Measurements from ENCODE around the gene SYNGR2. TPM values are rescaled to one million over a fixed set of nuclear protein-coding genes. Genes with fewer than 3 reads are reported as not detected.

Gene SYNGR2
- total and polyA plus RNA-seq, 2 donors = 47.1 to 149 TPM

- peaks cover 54 to 87% of the 10 kb centered on the region in 2 donors for H3K4me1 ChIP-seq (ENCODE audit: control insufficient read depth in 2 of 2, insufficient read depth in 2 of 2, low read length in 2 of 2)
- peaks cover 39 to 45% of the 10 kb centered on the region in 2 donors for H3K36me3 ChIP-seq (ENCODE audit: control insufficient read depth in 2 of 2, insufficient read depth in 2 of 2, low read length in 1 of 2)
- peak overlapping the region; percentile 93 to 97 for H3K4me3 ChIP-seq (ENCODE audit: low read length in 2 of 2)
- DNase-seq (ENCODE audit: low read depth in 6 of 9, low spot score in 9 of 9) = no peak
- under 1% methylated on average over 39 of the region's 39 CpGs for WGBS
- peaks cover 1 to 14% of the 10 kb centered on the region in 2 donors for H3K9me3 ChIP-seq (ENCODE audit: control insufficient read depth in 2 of 2, insufficient read depth in 1 of 2, low read length in 1 of 2)
- H3K27me3 ChIP-seq (ENCODE audit: control insufficient read depth in 2 of 2, insufficient read depth in 1 of 2, low read length in 1 of 2) = peaks cover 0 to 3% of the 10 kb centered on the region in 2 donors
- H3K27ac ChIP-seq (ENCODE audit: low read depth in 1 of 2, low read length in 1 of 2) = peak overlapping the region; percentile 86 to 99
These were observed 40.4 kb upstream of the SYNGR2 start for GRCh38 chr17:78127888-78128550.

- WGBS = under 1% methylated on average over 53 of the region's 54 CpGs
- Histone ChIP-seq H3K27ac (ENCODE audit: low read depth in 1 of 2, low read length in 1 of 2) (peak within 1 kb of the TSS; percentile 99), H3K27me3 (ENCODE audit: control insufficient read depth in 2 of 2, insufficient read depth in 1 of 2, low read length in 1 of 2) (peaks cover 0 to 3% of the 10 kb centered on the region in 2 donors), H3K9me3 (ENCODE audit: control insufficient read depth in 2 of 2, insufficient read depth in 1 of 2, low read length in 1 of 2) (peaks cover 0 to 14% of the 10 kb centered on the region in 2 donors), H3K4me3 (ENCODE audit: low read length in 2 of 2) (peak within 1 kb of the TSS; percentile 93 to 97), H3K36me3 (ENCODE audit: control insufficient read depth in 2 of 2, insufficient read depth in 2 of 2, low read length in 1 of 2) (peaks cover 39 to 45% of the 10 kb centered on the region in 2 donors), H3K4me1 (ENCODE audit: control insufficient read depth in 2 of 2, insufficient read depth in 2 of 2, low read length in 2 of 2) (peaks cover 56 to 90% of the 10 kb centered on the region in 2 donors)
- peak in 5 of 9 donors; percentile 71 to 92 (median 82) for DNase-seq (ENCODE audit: low read depth in 6 of 9, low spot score in 9 of 9)
These were observed 39.6 kb upstream of the SYNGR2 start, which contains the start of gene TMC6 for GRCh38 chr17:78128551-78129350. TMC6 (minus strand) TSS chr17:78128755; CDS start chr17:78126832, 1,923 bp downstream.

GRCh38 chr17:78129351-78130089 lies 38.9 kb upstream of the SYNGR2 start:
- Histone ChIP-seq H3K4me3 (ENCODE audit: low read length in 2 of 2) (peak overlapping the region; percentile 93 to 97), H3K27me3 (ENCODE audit: control insufficient read depth in 2 of 2, insufficient read depth in 1 of 2, low read length in 1 of 2) (peaks cover 0 to 3% of the 10 kb centered on the region in 2 donors), H3K4me1 (ENCODE audit: control insufficient read depth in 2 of 2, insufficient read depth in 2 of 2, low read length in 2 of 2) (peaks cover 59 to 90% of the 10 kb centered on the region in 2 donors), H3K36me3 (ENCODE audit: control insufficient read depth in 2 of 2, insufficient read depth in 2 of 2, low read length in 1 of 2) (peaks cover 39 to 45% of the 10 kb centered on the region in 2 donors), H3K27ac (ENCODE audit: low read depth in 1 of 2, low read length in 1 of 2) (peak overlapping the region; percentile 99), H3K9me3 (ENCODE audit: control insufficient read depth in 2 of 2, insufficient read depth in 1 of 2, low read length in 1 of 2) (peaks cover 0 to 15% of the 10 kb centered on the region in 2 donors)
- peak in 5 of 9 donors; percentile 64 to 89 (median 74) for DNase-seq (ENCODE audit: low read depth in 6 of 9, low spot score in 9 of 9)
- WGBS = 55% methylated on average over 4 of the region's 4 CpGs

- Histone ChIP-seq H3K36me3 (ENCODE audit: control insufficient read depth in 2 of 2, insufficient read depth in 2 of 2, low read length in 1 of 2) (peaks cover 39 to 45% of the 10 kb centered on the region in 2 donors), H3K9me3 (ENCODE audit: control insufficient read depth in 2 of 2, insufficient read depth in 1 of 2, low read length in 1 of 2) (peaks cover 0 to 17% of the 10 kb centered on the region in 2 donors), H3K27ac (ENCODE audit: low read depth in 1 of 2, low read length in 1 of 2) (peak overlapping the region; percentile 99), H3K4me1 (ENCODE audit: control insufficient read depth in 2 of 2, insufficient read depth in 2 of 2, low read length in 2 of 2) (peaks cover 55 to 90% of the 10 kb centered on the region in 2 donors), H3K4me3 (ENCODE audit: low read length in 2 of 2) (peak overlapping the region; percentile 93 to 97), H3K27me3 (ENCODE audit: control insufficient read depth in 2 of 2, insufficient read depth in 1 of 2, low read length in 1 of 2) (peaks cover 0 to 3% of the 10 kb centered on the region in 2 donors)
- WGBS = 5% methylated on average over 5 of the region's 5 CpGs
- DNase-seq (ENCODE audit: low read depth in 6 of 9, low spot score in 9 of 9) = no peak
These were observed 38.3 kb upstream of the SYNGR2 start for GRCh38 chr17:78130090-78130436.

GRCh38 chr17:78130437-78131101 lies 37.8 kb upstream of the SYNGR2 start, which contains the start of gene TMC8:
TMC8 (plus strand) TSS chr17:78130771; CDS start chr17:78131589, 818 bp downstream.
- 8% methylated on average over 10 of the region's 10 CpGs for WGBS
- peak in 7 of 9 donors; percentile 82 to 95 (median 87) for DNase-seq (ENCODE audit: low read depth in 6 of 9, low spot score in 9 of 9)

GRCh38 chr17:78131172-78132083 lies 37.0 kb upstream of the SYNGR2 start:
- H3K4me1 ChIP-seq (ENCODE audit: control insufficient read depth in 2 of 2, insufficient read depth in 2 of 2, low read length in 2 of 2) = peaks cover 46 to 88% of the 10 kb centered on the region in 2 donors
- peak overlapping the region; percentile 93 to 97 for H3K4me3 ChIP-seq (ENCODE audit: low read length in 2 of 2)
- H3K27me3 ChIP-seq (ENCODE audit: control insufficient read depth in 2 of 2, insufficient read depth in 1 of 2, low read length in 1 of 2) = peaks cover 0 to 3% of the 10 kb centered on the region in 2 donors
- peak overlapping the region; percentile 99 for H3K27ac ChIP-seq (ENCODE audit: low read depth in 1 of 2, low read length in 1 of 2)
- H3K36me3 ChIP-seq (ENCODE audit: control insufficient read depth in 2 of 2, insufficient read depth in 2 of 2, low read length in 1 of 2) = peaks cover 40 to 45% of the 10 kb centered on the region in 2 donors
- WGBS = 3% methylated on average over 74 of the region's 74 CpGs
- peaks cover 0 to 17% of the 10 kb centered on the region in 2 donors for H3K9me3 ChIP-seq (ENCODE audit: control insufficient read depth in 2 of 2, insufficient read depth in 1 of 2, low read length in 1 of 2)
- peak in 1 of 9 donors; percentile 65 for DNase-seq (ENCODE audit: low read depth in 6 of 9, low spot score in 9 of 9)

More at GRCh38 chr17:78130437-78131101, 37.8 kb upstream of the SYNGR2 start, which contains the start of gene TMC8:
- H3K4me3 ChIP-seq (ENCODE audit: low read length in 2 of 2) = peak within 1 kb of the TSS; percentile 93 to 97
- H3K27ac ChIP-seq (ENCODE audit: low read depth in 1 of 2, low read length in 1 of 2) = peak within 1 kb of the TSS; percentile 99
- peaks cover 39 to 45% of the 10 kb centered on the region in 2 donors for H3K36me3 ChIP-seq (ENCODE audit: control insufficient read depth in 2 of 2, insufficient read depth in 2 of 2, low read length in 1 of 2)
- peaks cover 51 to 90% of the 10 kb centered on the region in 2 donors for H3K4me1 ChIP-seq (ENCODE audit: control insufficient read depth in 2 of 2, insufficient read depth in 2 of 2, low read length in 2 of 2)
- H3K9me3 ChIP-seq (ENCODE audit: control insufficient read depth in 2 of 2, insufficient read depth in 1 of 2, low read length in 1 of 2) = peaks cover 0 to 17% of the 10 kb centered on the region in 2 donors
- H3K27me3 ChIP-seq (ENCODE audit: control insufficient read depth in 2 of 2, insufficient read depth in 1 of 2, low read length in 1 of 2) = peaks cover 0 to 3% of the 10 kb centered on the region in 2 donors

- Histone ChIP-seq H3K27me3 (ENCODE audit: control insufficient read depth in 2 of 2, insufficient read depth in 1 of 2, low read length in 1 of 2) (peaks cover 0 to 3% of the 10 kb centered on the region in 2 donors), H3K27ac (ENCODE audit: low read depth in 1 of 2, low read length in 1 of 2) (peak overlapping the region; percentile 99), H3K9me3 (ENCODE audit: control insufficient read depth in 2 of 2, insufficient read depth in 1 of 2, low read length in 1 of 2) (peaks cover 0 to 17% of the 10 kb centered on the region in 2 donors), H3K4me3 (ENCODE audit: low read length in 2 of 2) (peak overlapping the region; percentile 93 to 97), H3K36me3 (ENCODE audit: control insufficient read depth in 2 of 2, insufficient read depth in 2 of 2, low read length in 1 of 2) (peaks cover 48 to 49% of the 10 kb centered on the region in 2 donors), H3K4me1 (ENCODE audit: control insufficient read depth in 2 of 2, insufficient read depth in 2 of 2, low read length in 2 of 2) (peaks cover 42 to 88% of the 10 kb centered on the region in 2 donors)
- 3% methylated on average over 38 of the region's 38 CpGs for WGBS
- DNase-seq (ENCODE audit: low read depth in 6 of 9, low spot score in 9 of 9) = peak in 5 of 9 donors; percentile 68 to 93 (median 86)
These were observed 36.2 kb upstream of the SYNGR2 start for GRCh38 chr17:78132084-78132676.

All from thymus (tissue), 11 donors.